ENCODE data around the gene PRAF2.

DNA sequence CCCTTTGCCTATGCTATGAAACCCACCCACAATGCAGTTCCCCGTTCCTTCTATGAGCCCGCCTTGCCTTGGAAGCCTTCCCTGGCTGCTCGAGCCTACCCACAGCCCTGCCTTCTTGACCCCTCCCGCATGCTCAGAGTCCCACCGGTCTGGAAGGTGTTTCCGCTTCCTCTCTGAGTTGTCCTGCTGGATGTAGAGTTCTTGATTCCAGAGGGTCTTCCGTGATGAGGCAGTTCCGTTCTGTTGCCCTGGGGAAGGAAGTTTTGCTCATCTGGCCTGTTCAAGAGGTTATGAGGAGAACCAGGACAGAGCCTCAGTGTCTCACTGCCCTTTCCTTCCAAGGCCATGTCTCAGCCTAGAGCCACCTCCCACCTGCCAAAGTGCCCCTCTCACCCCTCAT lies 42.3 kb upstream of the PRAF2 start:
- TF ChIP-seq, protein P1, sequence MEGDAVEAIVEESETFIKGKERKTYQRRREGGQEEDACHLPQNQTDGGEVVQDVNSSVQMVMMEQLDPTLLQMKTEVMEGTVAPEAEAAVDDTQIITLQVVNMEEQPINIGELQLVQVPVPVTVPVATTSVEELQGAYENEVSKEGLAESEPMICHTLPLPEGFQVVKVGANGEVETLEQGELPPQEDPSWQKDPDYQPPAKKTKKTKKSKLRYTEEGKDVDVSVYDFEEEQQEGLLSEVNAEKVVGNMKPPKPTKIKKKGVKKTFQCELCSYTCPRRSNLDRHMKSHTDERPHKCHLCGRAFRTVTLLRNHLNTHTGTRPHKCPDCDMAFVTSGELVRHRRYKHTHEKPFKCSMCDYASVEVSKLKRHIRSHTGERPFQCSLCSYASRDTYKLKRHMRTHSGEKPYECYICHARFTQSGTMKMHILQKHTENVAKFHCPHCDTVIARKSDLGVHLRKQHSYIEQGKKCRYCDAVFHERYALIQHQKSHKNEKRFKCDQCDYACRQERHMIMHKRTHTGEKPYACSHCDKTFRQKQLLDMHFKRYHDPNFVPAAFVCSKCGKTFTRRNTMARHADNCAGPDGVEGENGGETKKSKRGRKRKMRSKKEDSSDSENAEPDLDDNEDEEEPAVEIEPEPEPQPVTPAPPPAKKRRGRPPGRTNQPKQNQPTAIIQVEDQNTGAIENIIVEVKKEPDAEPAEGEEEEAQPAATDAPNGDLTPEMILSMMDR (IDR thresholded peaks at IDR 0.05; ENCODE audit: low read depth, low read length), result no peak
- TF ChIP-seq EZH2phosphoT487 (IDR thresholded peaks at IDR 0.05; ENCODE audit: low read depth), result no peak

Data from OCI-LY3 (cell line).